Body of pancreas (tissue), 4 donors: Measurements from ENCODE around the gene TGFBR3. TPM values are rescaled to one million over a fixed set of nuclear protein-coding genes. Genes with fewer than 3 reads are reported as not detected.

ENCODE experiments used
- ATAC-seq: fragments of 150-250 bp; one replicate; pipeline ENCODE4 v1.9.1; 2016
- DNase-seq, 4 donors: peaks; one replicate each; pipeline ENCODE4 v3.0.0-alpha.2; 2019
- H3K27ac ChIP-seq, 4 donors: fragments of 200-600 bp; sonication (generic); 1 replicate in 3 of 4; 2 replicates in 1 of 4; pipeline versions ENCODE4 v1.5.1 to v1.6.1; 2016 to 2019; ENCODE audit warnings: mild to moderate bottlenecking in 1 of 4, mixed read lengths in 1 of 4, moderate library complexity in 1 of 4
- H3K27me3 ChIP-seq, 2 donors: fragments of 200-600 bp; sonication (generic); one replicate each; pipeline ENCODE4 v1.6.0; 2016; ENCODE audit warnings: mild to moderate bottlenecking in 1 of 2
- H3K36me3 ChIP-seq, 2 donors: fragments of 200-600 bp; sonication (generic); replicated peaks in 1 of 2; 2 replicates each; pipeline ENCODE4 v1.5.1; 2016; ENCODE audit warnings: low read depth in 2 of 2; ENCODE audit not compliant: insufficient read depth in 1 of 2
- H3K4me1 ChIP-seq: fragments of 200-600 bp; sonication (generic); one replicate; pipeline ENCODE4 v1.6.0; 2016
- H3K4me3 ChIP-seq, 2 donors: fragments of 200-600 bp; sonication (generic); 1 replicate in 1 of 2; 2 replicates in 1 of 2; pipeline ENCODE4 v1.5.1; 2016 to 2019
- H3K9me3 ChIP-seq, 3 donors: fragments of 200-600 bp; sonication (generic); 1 replicate in 2 of 3; 2 replicates in 1 of 3; pipeline ENCODE4 v1.5.1; 2016
- POLR2A ChIP-seq, 3 donors: fragments of 450-650 bp; IDR thresholded peaks; one replicate each; pipeline ENCODE4 v1.6.1; 2016; ENCODE audit warnings: antibody characterized with exemption in 3 of 3, mild to moderate bottlenecking in 2 of 3
- WGBS, 2 donors: methylation state at CpG; one replicate each; pipeline ENCODE4 v1.1.5; 2017; 5-methylcytosine and 5-hydroxymethylcytosine counted together
- intact Hi-C: fragments of 100-400 bp; cut with DNase I; formaldehyde crosslinking; loops from one replicate; pipeline ENCODE4 v1.15.1; 2023
- total RNA-seq, 2 donors: library from RNA; depleted of rRNA; stranded (reverse); fragments of >200 nt; gene quantifications; one replicate each; pipeline ENCODE4 v1.1.0, GENCODE V29; 2016
- TF ChIP-seq, protein P1 (sequence below), 7 experiments: fragments of 450-650 bp in 4 of 7; fragments of 200-600 bp in 3 of 7; sonication (generic) in 3 of 7; IDR thresholded peaks; one replicate each; pipeline ENCODE4 v1.5.1; 2016 to 2019; ENCODE audit warnings: antibody characterized with exemption in 7 of 7

The TGFBR3 gene
- total RNA-seq, 2 donors from 2014 or later, result 52.4 to 63.6 TPM

DNA sequence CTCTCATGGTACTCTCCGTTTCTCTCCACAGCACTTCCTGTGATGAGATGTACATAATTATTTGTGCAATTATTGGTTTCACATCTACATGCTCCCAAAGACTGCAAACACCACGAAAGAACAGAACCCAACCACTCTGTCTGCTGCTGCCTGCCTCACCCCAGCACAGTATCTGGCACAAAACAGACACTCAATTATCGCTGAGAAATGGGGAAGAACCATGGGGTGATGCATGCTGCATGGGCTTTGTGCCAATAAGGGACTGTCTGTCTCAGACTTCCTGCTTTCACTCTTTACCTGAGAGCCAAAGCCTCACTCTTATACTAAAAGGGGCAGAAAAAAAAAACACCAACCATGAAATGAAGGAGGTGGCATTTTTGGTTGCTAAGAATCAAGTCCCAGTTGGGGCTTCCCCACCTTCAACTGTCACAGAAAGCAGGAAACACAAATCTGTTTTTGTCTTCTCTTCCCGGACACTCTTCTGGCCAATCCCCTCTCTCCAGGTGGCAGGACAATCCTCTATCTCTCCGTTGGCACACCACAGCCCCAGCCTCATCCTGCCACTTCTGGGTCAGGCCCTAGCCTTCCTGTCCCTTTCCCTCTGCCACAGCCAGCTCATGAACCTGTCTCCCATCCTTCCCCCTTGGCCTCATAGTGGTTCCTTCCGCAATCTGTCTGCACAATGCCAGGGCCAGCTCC lies 82.0 kb downstream of the TGFBR3 start:
- peak overlapping the region; percentile 73 to 85 (median 78) for H3K27ac ChIP-seq
- no peak overlapping the region for H3K4me3 ChIP-seq
- no peak for ATAC-seq
- DNase-seq, result peak in 2 of 4 donors; percentile 30 to 37
- WGBS, 2 donors, result 46 to 60% methylated on average over 6 of the region's 6 CpGs
- peaks cover 59% of the 10 kb centered on the region for H3K4me1 ChIP-seq
- no peaks in the 10 kb centered on the region for H3K36me3 ChIP-seq
- no peaks in the 10 kb centered on the region for H3K27me3 ChIP-seq
- no peak for TF ChIP-seq POLR2A (IDR thresholded peaks at IDR 0.05)
- TF ChIP-seq, protein P1, sequence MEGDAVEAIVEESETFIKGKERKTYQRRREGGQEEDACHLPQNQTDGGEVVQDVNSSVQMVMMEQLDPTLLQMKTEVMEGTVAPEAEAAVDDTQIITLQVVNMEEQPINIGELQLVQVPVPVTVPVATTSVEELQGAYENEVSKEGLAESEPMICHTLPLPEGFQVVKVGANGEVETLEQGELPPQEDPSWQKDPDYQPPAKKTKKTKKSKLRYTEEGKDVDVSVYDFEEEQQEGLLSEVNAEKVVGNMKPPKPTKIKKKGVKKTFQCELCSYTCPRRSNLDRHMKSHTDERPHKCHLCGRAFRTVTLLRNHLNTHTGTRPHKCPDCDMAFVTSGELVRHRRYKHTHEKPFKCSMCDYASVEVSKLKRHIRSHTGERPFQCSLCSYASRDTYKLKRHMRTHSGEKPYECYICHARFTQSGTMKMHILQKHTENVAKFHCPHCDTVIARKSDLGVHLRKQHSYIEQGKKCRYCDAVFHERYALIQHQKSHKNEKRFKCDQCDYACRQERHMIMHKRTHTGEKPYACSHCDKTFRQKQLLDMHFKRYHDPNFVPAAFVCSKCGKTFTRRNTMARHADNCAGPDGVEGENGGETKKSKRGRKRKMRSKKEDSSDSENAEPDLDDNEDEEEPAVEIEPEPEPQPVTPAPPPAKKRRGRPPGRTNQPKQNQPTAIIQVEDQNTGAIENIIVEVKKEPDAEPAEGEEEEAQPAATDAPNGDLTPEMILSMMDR (IDR thresholded peaks at IDR 0.05), result no peak
- H3K9me3 ChIP-seq, result no peaks in the 10 kb centered on the region
- intact Hi-C loops, result no loop called here

DNA sequence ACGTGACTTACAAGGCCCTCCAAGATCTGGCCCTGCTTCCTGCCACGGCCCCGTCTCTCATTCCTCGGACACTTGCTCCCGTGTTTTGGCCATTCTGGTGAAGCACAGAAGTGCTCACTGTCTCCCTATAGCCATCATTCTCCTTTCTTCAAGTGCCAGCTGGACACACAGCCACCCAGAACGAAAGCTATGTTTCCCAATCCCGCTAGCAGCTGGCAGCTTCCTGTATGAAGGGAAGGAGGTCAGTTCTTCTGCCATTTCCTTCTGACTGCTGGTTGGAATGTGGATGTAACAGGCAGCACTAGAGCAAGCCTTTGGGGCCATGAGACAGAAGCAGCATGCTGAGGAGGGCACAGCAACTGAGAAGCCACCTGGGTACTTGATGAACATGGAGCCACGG lies 82.8 kb downstream of the TGFBR3 start:
- TF ChIP-seq, protein P1 (IDR thresholded peaks at IDR 0.05), result no peak
- no peak for TF ChIP-seq POLR2A (IDR thresholded peaks at IDR 0.05)
- no peaks in the 10 kb centered on the region for H3K36me3 ChIP-seq
- H3K9me3 ChIP-seq, result no peaks in the 10 kb centered on the region
- H3K4me3 ChIP-seq, result no peak overlapping the region
- WGBS, 2 donors, result 83 to 84% methylated on average over 8 of the region's 8 CpGs
- ATAC-seq (no peak), DNase-seq (no peak)
- peak overlapping the region in 1 of 4 donors; percentile 85 for H3K27ac ChIP-seq
- intact Hi-C loops, result no loop called here
- peaks cover 66% of the 10 kb centered on the region for H3K4me1 ChIP-seq
- H3K27me3 ChIP-seq, result no peaks in the 10 kb centered on the region

DNA sequence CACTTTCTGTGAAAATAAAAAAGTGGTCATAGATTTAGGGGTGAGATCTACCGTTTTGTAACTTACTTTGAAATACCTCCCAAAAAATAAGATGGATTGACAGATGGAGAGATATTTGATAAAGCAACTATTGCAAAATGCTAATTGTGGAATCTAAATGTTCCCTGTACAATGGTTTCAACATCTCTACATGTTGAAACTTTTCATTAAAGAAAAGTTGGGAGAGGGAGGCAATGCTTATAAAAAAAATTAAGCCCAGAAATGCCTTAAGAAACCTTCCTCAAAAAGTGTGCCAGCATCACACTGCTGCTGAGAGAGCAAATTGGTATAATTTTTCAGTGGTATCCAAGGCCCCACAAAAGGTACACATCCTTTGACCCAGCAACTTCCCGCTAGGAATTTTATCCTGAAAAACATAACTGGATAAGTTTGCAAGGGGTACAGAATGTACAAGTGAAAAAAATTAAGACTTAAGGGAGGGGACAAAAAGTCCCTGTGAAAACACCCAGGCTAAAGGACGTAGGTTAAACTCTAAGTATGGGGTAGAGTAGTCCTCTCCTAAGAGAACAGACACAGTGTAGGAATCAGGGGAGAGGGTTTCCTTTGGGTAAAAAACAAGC lies 84.3 kb downstream of the TGFBR3 start:
- WGBS, 2 donors, result 86 to 89% methylated on average over 3 of the region's 3 CpGs
- Histone ChIP-seq H3K4me1 (peaks cover 54% of the 10 kb centered on the region), H3K27ac (no peak overlapping the region), H3K36me3 (no peaks in the 10 kb centered on the region), H3K27me3 (no peaks in the 10 kb centered on the region), H3K9me3 (no peaks in the 10 kb centered on the region), H3K4me3 (no peak overlapping the region)
- TF ChIP-seq, protein P1 (IDR thresholded peaks at IDR 0.05), result no peak
- no peak for TF ChIP-seq POLR2A (IDR thresholded peaks at IDR 0.05)
- intact Hi-C loops, result no loop called here
- no peak for ATAC-seq
- no peak for DNase-seq

GRCh38 chr1:91799863-91800262 lies 86.1 kb downstream of the TGFBR3 start:
- ATAC-seq (no peak), DNase-seq (no peak)
- peaks cover 46% of the 10 kb centered on the region for H3K4me1 ChIP-seq
- no peak overlapping the region for H3K27ac ChIP-seq
- no peak for TF ChIP-seq POLR2A (IDR thresholded peaks at IDR 0.05)
- TF ChIP-seq, protein P1 (IDR thresholded peaks at IDR 0.05), result no peak
- WGBS, 2 donors, result 74 to 77% methylated on average over 3 of the region's 3 CpGs
- intact Hi-C loops, result no loop called here
- H3K9me3 ChIP-seq, result no peaks in the 10 kb centered on the region
- H3K4me3 ChIP-seq, result no peak overlapping the region
- no peaks in the 10 kb centered on the region for H3K36me3 ChIP-seq
- H3K27me3 ChIP-seq, result no peaks in the 10 kb centered on the region
